Right atrium auricular region (tissue), 2 donors: ENCODE measurements around the gene FOXO3. TPM values are rescaled to one million over a fixed set of nuclear protein-coding genes. Genes with fewer than 3 reads are reported as not detected.
A peak's percentile ranks its signal among the peaks of the same experiment; 100 is the strongest.

ENCODE experiments used
- DNase-seq: peaks from one replicate; pipeline ENCODE4 v3.0.0-alpha.2; 2019; ENCODE audit warnings: low spot score
- H3K27ac ChIP-seq, 2 donors: fragments of 200-600 bp; sonication (generic); 1 replicate in 1 of 2; 2 replicates in 1 of 2; pipeline ENCODE4 v1.5.1; 2016 to 2019
- H3K27me3 ChIP-seq, 2 donors: fragments of 200-600 bp; sonication (generic); one replicate each; pipeline versions ENCODE4 v1.5.1 to v1.6.0; 2017 to 2019
- H3K36me3 ChIP-seq: fragments of 200-600 bp; sonication (generic); one replicate; pipeline ENCODE4 v1.5.1; 2016
- H3K4me1 ChIP-seq, 2 donors: fragments of 200-600 bp; sonication (generic); one replicate each; pipeline versions ENCODE4 v1.5.1 to v1.6.0; 2017 to 2019
- H3K4me3 ChIP-seq, 2 donors: fragments of 200-600 bp; sonication (generic); 1 replicate in 1 of 2; 2 replicates in 1 of 2; pipeline ENCODE4 v1.5.1; 2017 to 2019; ENCODE audit warnings: mild to moderate bottlenecking in 1 of 2, moderate library complexity in 1 of 2
- H3K9me3 ChIP-seq, 2 donors: fragments of 200-600 bp; sonication (generic); one replicate each; pipeline ENCODE4 v1.5.1; 2019
- total RNA-seq, 2 donors: library from RNA; depleted of rRNA; stranded (reverse); fragments of >200 nt; gene quantifications; one replicate each; pipeline ENCODE4 v1.1.0, GENCODE V29; 2016
- TF ChIP-seq, protein P1 (sequence below), 2 donors: fragments of 200-600 bp; sonication (generic); IDR thresholded peaks; one replicate each; pipeline ENCODE4 v1.5.1; 2019; ENCODE audit warnings: antibody characterized with exemption in 2 of 2

The FOXO3 gene
- total RNA-seq, 2 donors from 2014 or later = 54.5 to 60.9 TPM

DNA sequence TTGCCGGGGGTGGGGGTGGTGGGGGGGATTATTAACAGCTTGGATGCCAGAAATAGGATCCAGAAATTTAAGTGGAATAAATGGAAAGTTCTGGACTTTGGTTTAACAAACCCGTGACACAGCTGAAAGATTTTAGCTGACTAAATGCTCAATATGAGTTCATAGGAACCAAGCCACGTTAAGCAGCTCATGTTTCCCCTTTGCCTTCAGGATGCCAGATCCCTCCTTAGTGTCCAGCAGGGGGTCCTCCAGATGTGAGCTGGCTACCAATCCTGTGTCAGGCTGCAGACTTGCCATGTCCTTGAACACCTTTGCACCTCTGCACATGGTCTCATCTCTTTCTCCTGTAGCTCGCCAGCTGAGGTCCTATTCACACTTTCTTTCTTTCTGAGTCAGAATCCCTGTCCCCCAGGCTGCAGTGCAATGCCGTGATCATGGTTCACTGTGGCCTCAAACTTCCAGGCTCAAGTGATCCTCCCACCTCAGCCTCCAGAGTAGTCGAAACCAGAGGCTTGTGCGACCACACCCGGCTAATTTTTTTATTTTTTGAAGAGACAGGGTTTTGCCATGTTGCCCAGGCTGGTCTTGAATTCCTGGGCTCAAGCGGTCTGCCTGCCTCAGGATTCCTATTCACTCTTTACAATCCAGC lies 154.2 kb downstream of the FOXO3 start:
- TF ChIP-seq, protein P1, sequence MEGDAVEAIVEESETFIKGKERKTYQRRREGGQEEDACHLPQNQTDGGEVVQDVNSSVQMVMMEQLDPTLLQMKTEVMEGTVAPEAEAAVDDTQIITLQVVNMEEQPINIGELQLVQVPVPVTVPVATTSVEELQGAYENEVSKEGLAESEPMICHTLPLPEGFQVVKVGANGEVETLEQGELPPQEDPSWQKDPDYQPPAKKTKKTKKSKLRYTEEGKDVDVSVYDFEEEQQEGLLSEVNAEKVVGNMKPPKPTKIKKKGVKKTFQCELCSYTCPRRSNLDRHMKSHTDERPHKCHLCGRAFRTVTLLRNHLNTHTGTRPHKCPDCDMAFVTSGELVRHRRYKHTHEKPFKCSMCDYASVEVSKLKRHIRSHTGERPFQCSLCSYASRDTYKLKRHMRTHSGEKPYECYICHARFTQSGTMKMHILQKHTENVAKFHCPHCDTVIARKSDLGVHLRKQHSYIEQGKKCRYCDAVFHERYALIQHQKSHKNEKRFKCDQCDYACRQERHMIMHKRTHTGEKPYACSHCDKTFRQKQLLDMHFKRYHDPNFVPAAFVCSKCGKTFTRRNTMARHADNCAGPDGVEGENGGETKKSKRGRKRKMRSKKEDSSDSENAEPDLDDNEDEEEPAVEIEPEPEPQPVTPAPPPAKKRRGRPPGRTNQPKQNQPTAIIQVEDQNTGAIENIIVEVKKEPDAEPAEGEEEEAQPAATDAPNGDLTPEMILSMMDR (IDR thresholded peaks at IDR 0.05) = no peak
- peak overlapping the region in 1 of 2 donors; percentile 22 for H3K27ac ChIP-seq

GRCh38 chr6:108715832-108716231 lies 155.1 kb downstream of the FOXO3 start:
- no peak overlapping the region for H3K27ac ChIP-seq
- no peak for DNase-seq
- H3K4me1 ChIP-seq = peaks cover 0 to 16% of the 10 kb centered on the region in 2 donors
- no peaks in the 10 kb centered on the region for H3K27me3 ChIP-seq
- no peaks in the 10 kb centered on the region for H3K36me3 ChIP-seq
- TF ChIP-seq, protein P1 (IDR thresholded peaks at IDR 0.05) = no peak
- no peak overlapping the region for H3K4me3 ChIP-seq
- H3K9me3 ChIP-seq = no peaks in the 10 kb centered on the region

More for the DNA sequence above, 154.2 kb downstream of the FOXO3 start:
- no peak overlapping the region for H3K4me3 ChIP-seq
- peaks cover 0 to 16% of the 10 kb centered on the region in 2 donors for H3K4me1 ChIP-seq
- H3K36me3 ChIP-seq = no peaks in the 10 kb centered on the region
- H3K27me3 ChIP-seq = no peaks in the 10 kb centered on the region
- DNase-seq = no peak
- no peaks in the 10 kb centered on the region for H3K9me3 ChIP-seq

DNA sequence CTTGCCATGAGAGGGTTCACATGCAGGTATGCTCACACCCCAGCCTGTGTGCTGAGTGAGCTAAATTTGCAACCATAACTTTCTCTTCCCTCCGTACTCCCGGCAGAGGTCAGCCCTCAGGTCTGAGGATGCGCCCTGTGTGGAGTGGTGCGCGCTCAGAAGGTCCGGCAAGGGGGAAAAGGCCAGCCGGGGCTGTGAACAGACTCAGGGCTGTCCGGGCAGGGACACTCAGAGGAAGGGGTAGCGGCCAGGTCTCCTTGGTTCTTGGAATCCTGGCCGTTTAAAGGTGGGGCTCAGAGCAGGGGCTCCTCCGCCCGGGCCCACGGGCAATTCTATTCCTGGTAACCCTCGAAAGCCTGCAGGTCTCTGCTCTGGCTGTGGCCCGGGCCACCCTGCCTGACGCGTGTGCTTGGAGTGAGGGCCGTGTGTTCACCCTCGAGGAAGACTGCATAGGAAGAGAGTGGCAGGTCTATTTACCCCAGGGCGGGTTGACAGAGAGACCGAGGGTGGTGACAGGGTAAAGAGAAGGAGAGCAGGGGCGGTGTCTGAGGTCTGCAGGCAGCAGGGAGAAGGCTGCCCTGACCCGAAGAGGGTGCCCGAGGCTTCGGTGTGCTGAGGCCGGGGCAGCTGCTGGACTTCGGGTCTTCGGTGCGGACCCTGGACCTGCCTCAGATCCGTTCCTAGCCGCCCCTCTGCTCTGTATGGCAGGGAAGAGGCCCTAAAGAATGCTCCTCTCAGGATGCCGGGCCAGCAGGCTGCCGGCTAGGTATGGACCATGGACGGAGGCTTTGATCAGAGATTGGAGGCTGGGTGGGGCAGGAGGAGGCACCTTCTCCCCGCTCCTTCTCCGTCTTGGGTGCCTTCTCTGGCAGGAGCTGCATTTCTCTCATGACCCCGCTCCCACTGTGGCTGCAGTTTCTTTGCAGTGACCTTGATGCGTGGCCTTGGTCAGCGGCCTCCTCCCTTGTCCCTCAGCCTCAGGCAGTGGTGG lies 156.4 kb downstream of the FOXO3 start:
- peaks cover 0 to 16% of the 10 kb centered on the region in 2 donors for H3K4me1 ChIP-seq
- DNase-seq = no peak
- H3K27ac ChIP-seq = no peak overlapping the region
- TF ChIP-seq, protein P1 (IDR thresholded peaks at IDR 0.05) = no peak
- no peaks in the 10 kb centered on the region for H3K36me3 ChIP-seq
- no peak overlapping the region for H3K4me3 ChIP-seq
- no peaks in the 10 kb centered on the region for H3K9me3 ChIP-seq
- no peaks in the 10 kb centered on the region for H3K27me3 ChIP-seq

- peak; percentile 42 for DNase-seq
- TF ChIP-seq, protein P1 (IDR thresholded peaks at IDR 0.05) = no peak
Observed at GRCh38 chr6:108719477-108719876, 158.8 kb downstream of the FOXO3 start.

DNA sequence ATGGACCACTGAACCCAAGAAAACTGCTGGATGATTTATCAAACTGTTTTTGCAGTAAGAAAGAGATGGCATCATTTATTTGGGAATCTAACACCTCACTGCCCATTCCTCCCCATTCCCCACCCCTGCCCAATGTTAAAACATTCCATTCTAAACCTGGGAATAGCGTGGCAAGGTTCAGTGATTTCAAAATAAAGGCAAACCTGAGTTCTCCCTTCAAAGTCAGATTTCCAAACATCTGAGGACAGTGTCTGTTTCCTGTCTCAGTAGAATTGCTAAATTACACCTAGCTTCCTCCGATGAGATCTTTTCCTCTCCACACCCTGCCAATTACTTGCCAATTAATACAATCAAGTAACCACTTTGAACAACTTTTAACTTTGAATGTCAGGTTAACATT lies 160.1 kb downstream of the FOXO3 start:
- Histone ChIP-seq H3K9me3 (peaks cover 0 to 9% of the 10 kb centered on the region in 2 donors), H3K36me3 (no peaks in the 10 kb centered on the region), H3K27ac (no peak overlapping the region), H3K27me3 (no peaks in the 10 kb centered on the region), H3K4me1 (no peaks in the 10 kb centered on the region), H3K4me3 (no peak overlapping the region)
- DNase-seq = no peak
- TF ChIP-seq, protein P1 (IDR thresholded peaks at IDR 0.05) = no peak

More at GRCh38 chr6:108719477-108719876, 158.8 kb downstream of the FOXO3 start:
- no peaks in the 10 kb centered on the region for H3K36me3 ChIP-seq
- H3K27ac ChIP-seq = no peak overlapping the region
- no peak overlapping the region for H3K4me3 ChIP-seq
- H3K9me3 ChIP-seq = peaks cover 0 to 9% of the 10 kb centered on the region in 2 donors
- no peaks in the 10 kb centered on the region for H3K27me3 ChIP-seq
- H3K4me1 ChIP-seq = peaks cover 0 to 5% of the 10 kb centered on the region in 2 donors
